Common myeloid progenitor, CD34-positive (primary cell): Measurements from ENCODE around the gene PPHLN1.

Experiments used
- CTCF ChIA-PET: fragments of 350-600 bp; sonication (Branson Sonifier 250); formaldehyde crosslinking; loops from one replicate; lab custom pipeline; 2021; ENCODE audit warnings: antibody characterized with exemption; lab: Charles Lee
- POLR2A ChIA-PET: fragments of 350-600 bp; sonication (Branson Sonifier 250); formaldehyde crosslinking; loops from one replicate; lab custom pipeline; 2021; ENCODE audit warnings: antibody characterized with exemption; lab: Charles Lee
- DNase-seq, 3 donors: peaks; one replicate each; pipeline versions ENCODE4 v3.0.0 to v3.0.0-alpha.2; 2013
- H3K27ac ChIP-seq, 2 experiments: 1 replicate in 1 of 2; 2 replicates in 1 of 2; pipeline ENCODE4 v1.7.0; 2013; ENCODE audit warnings: inconsistent platforms in 2 of 2, low read length in 2 of 2, mild to moderate bottlenecking in 2 of 2, low read depth in 1 of 2, moderate library complexity in 1 of 2; ENCODE audit not compliant: severe bottlenecking in 2 of 2, insufficient read depth in 1 of 2, poor library complexity in 1 of 2
- H3K27me3 ChIP-seq, 5 experiments: replicated peaks in 2 of 5; 1 replicate in 3 of 5; 2 replicates in 2 of 5; pipeline versions ENCODE4 v1.6.1 to v1.7.0; 2013; ENCODE audit warnings: low read length in 4 of 5, mild to moderate bottlenecking in 2 of 5, moderate library complexity in 2 of 5, inconsistent platforms in 1 of 5; ENCODE audit not compliant: insufficient read depth in 5 of 5, control insufficient read depth in 4 of 5
- H3K36me3 ChIP-seq, 4 experiments: 1 replicate in 2 of 4; 2 replicates in 2 of 4; pipeline versions ENCODE4 v1.6.1 to v1.7.0; 2013; ENCODE audit warnings: low read length in 3 of 4, control low read depth in 1 of 4, mild to moderate bottlenecking in 1 of 4; ENCODE audit not compliant: control insufficient read depth in 4 of 4, insufficient read depth in 4 of 4
- H3K4me1 ChIP-seq, 4 experiments: 1 replicate in 3 of 4; 2 replicates in 1 of 4; pipeline versions ENCODE4 v1.6.1 to v1.7.1; 2013; ENCODE audit warnings: low read length in 3 of 4, mild to moderate bottlenecking in 3 of 4, control low read depth in 1 of 4, inconsistent platforms in 1 of 4, moderate library complexity in 1 of 4; ENCODE audit not compliant: control insufficient read depth in 4 of 4, insufficient read depth in 4 of 4; ENCODE audit errors: control extremely low read depth in 1 of 4
- H3K4me3 ChIP-seq, 7 experiments: 1 replicate in 4 of 7; 2 replicates in 3 of 7; pipeline versions ENCODE4 v1.5.1 to v1.7.0; 2013; ENCODE audit warnings: mild to moderate bottlenecking in 7 of 7, low read length in 6 of 7, moderate library complexity in 6 of 7, inconsistent platforms in 2 of 7, low read depth in 2 of 7, control low read depth in 1 of 7; ENCODE audit not compliant: insufficient read depth in 4 of 7, control insufficient read depth in 1 of 7; ENCODE audit errors: extremely low read depth in 1 of 7
- H3K9me3 ChIP-seq, 5 experiments: 1 replicate in 4 of 5; 2 replicates in 1 of 5; pipeline versions ENCODE4 v1.6.1 to v1.7.1; 2013; ENCODE audit warnings: low read length in 4 of 5, mild to moderate bottlenecking in 2 of 5, inconsistent platforms in 1 of 5, low read depth in 1 of 5, moderate library complexity in 1 of 5; ENCODE audit not compliant: control insufficient read depth in 4 of 5, insufficient read depth in 2 of 5; ENCODE audit errors: control extremely low read depth in 1 of 5
- WGBS: methylation state at CpG from one replicate; pipeline ENCODE4 v1.1.5; 2013; ENCODE audit not compliant: insufficient coverage; 5-methylcytosine and 5-hydroxymethylcytosine counted together

Gene PPHLN1

DNA sequence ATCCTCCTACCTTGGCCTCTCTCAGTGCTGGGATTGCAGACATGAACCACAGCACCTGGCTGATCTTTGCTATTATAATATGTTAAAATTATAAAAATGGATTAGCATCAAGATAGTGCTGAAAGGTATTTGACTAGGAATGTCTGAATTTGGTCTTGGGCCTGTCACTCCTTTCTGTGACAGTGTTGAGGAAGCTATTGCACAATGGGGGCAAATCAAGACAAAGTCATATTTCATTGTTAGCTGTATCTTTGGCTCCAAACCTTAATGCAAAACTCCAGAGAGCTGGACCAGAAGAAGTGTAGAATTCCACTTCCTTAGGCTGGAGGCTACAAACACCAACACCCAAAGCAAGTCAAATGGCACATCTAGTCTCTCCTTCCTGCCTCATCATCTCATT, 42.2 kb upstream of the PPHLN1 start:
- ChIA-PET CTCF (no interaction called here), POLR2A (interaction anchor here (1.0 kb wide), 1 partner anchor 11 kb away, joined by 3 read pairs; no protein-coding TSS in a partner anchor)
- H3K9me3 ChIP-seq = no peaks in the 10 kb centered on the region
- no peak overlapping the region for H3K4me3 ChIP-seq
- H3K27ac ChIP-seq = no peak overlapping the region
- H3K36me3 ChIP-seq = no peaks in the 10 kb centered on the region
- peak in 2 of 3 donors; percentile 14 to 26 for DNase-seq
- peaks cover 9 to 12% (median 10%) of the 10 kb centered on the region in 4 experiments for H3K4me1 ChIP-seq
- no peaks in the 10 kb centered on the region for H3K27me3 ChIP-seq

DNA sequence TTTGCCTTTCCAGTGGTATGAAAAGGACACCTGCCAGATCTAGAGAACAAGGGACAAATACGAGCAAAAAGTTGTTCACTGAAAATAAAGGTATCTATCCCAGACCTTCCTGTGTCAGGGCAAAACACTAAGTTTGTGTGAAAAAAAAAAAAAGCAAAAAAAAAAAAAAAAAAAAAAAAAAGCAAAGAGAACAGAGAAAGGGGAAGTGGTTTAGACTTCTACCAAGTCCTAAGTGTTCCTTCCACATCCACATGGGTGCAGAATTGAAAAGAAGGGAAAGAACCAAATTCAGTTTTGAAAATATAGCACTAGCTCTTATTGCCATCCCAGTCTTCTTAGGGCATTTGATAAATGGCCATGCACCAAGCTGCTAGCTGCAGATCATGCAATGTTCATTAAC, 41.8 kb upstream of the PPHLN1 start:
- Histone ChIP-seq H3K36me3 (no peaks in the 10 kb centered on the region), H3K4me3 (no peak overlapping the region), H3K27me3 (no peaks in the 10 kb centered on the region), H3K9me3 (no peaks in the 10 kb centered on the region), H3K4me1 (peaks cover 9 to 12% (median 10%) of the 10 kb centered on the region in 4 experiments), H3K27ac (no peak overlapping the region)
- ChIA-PET CTCF (interaction anchor here (1.1 kb wide), 1 partner anchor 15 kb away, joined by 4 read pairs; no protein-coding TSS in a partner anchor), POLR2A (no interaction called here)
- peak; percentile 25 to 68 (median 63) for DNase-seq
- WGBS = no CpG with 5 or more reads among the region's 1 CpG

DNA sequence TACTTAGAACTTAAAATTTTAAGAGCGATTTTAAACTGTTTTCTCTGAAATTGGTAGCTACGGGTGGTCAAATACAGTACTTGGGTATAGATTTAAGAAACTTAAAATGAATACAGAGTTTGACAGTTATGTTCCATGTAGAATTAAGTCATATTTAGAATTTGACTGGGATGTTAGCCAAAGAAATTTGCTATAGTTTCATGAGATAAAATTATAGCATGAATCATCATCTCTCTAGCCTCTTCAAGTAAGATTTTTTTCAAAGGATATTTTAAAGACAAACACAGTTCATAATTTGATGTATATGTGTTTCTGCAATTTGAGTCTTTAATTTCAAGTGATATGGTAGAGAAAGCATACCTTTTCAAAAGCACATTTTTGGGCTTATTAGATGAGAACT, 41.1 kb upstream of the PPHLN1 start:
- Histone ChIP-seq H3K4me3 (no peak overlapping the region), H3K4me1 (peaks cover 9 to 12% (median 10%) of the 10 kb centered on the region in 4 experiments), H3K36me3 (no peaks in the 10 kb centered on the region), H3K27ac (no peak overlapping the region), H3K9me3 (no peaks in the 10 kb centered on the region), H3K27me3 (no peaks in the 10 kb centered on the region)
- peak in 1 of 3 donors; percentile 5 for DNase-seq
- WGBS = 100% methylated on average over 1 of the region's 2 CpGs
- ChIA-PET POLR2A (interaction anchor here (0.6 kb wide), 1 partner anchor 46 kb away, joined by 4 read pairs; no protein-coding TSS in a partner anchor), CTCF (interaction anchor here (1.1 kb wide), 1 partner anchor 14 kb away, joined by 4 read pairs; no protein-coding TSS in a partner anchor)

DNA sequence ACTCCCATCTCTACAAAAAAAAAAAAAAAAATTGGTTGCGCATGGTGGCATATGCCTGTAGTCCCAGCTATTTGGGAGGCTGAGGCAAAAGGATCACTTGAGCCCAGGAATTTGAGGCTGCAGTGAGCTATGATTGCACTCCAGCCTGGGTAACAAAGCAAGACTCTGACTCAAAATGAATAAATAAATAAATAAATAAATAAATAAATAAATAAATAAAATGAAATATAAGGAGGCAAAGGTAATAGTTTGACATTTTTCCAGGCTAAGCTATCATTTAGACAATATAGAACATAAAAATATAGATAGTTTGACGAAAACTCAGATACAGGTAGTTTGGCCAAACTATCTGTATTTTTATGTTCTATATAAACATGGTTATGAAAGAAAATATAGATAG, 40.5 kb upstream of the PPHLN1 start:
- ChIA-PET POLR2A (interaction anchor here (0.6 kb wide), 1 partner anchor 46 kb away, joined by 4 read pairs; no protein-coding TSS in a partner anchor), CTCF (interaction anchor here (0.6 to 1.1 kb wide), 2 partner anchors 13 to 336 kb away, joined by 4 read pairs; no protein-coding TSS in a partner anchor)
- no CpG with 5 or more reads among the region's 2 CpGs for WGBS

DNA sequence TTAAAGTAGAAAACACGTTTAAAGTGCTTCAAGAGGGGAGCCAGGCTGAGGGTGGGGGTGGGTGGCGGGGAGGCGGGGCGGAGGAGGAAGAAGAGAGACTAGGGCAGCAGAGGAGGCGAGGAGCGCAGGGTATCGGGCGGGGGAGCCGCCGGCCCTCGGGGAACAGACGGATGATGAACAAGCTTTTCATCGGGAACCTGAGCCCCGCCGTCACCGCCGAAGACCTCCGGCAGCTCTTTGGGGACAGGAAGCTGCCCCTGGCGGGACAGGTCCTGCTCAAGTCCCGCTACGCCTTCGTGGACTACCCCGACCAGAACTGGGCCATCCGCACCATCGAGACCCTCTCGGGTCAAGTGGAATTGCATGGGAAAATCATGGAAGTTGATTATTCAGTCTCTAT, 39.2 kb upstream of the PPHLN1 start:
- Histone ChIP-seq H3K4me3 (no peak overlapping the region), H3K4me1 (peaks cover 9 to 12% (median 10%) of the 10 kb centered on the region in 4 experiments), H3K36me3 (no peaks in the 10 kb centered on the region), H3K27me3 (no peaks in the 10 kb centered on the region), H3K27ac (no peak overlapping the region), H3K9me3 (no peaks in the 10 kb centered on the region)
- no peak for DNase-seq
- POLR2A ChIA-PET = no interaction called here
- WGBS = 97% methylated on average over 19 of the region's 26 CpGs
- CTCF ChIA-PET = interaction anchor here (1.5 kb wide), 1 partner anchor 10 kb away, joined by 6 read pairs; no protein-coding TSS in a partner anchor

More for the DNA sequence above, 40.5 kb upstream of the PPHLN1 start:
- Histone ChIP-seq H3K27me3 (no peaks in the 10 kb centered on the region), H3K27ac (no peak overlapping the region), H3K4me1 (peaks cover 9 to 12% (median 10%) of the 10 kb centered on the region in 4 experiments), H3K4me3 (no peak overlapping the region), H3K9me3 (no peaks in the 10 kb centered on the region), H3K36me3 (no peaks in the 10 kb centered on the region)
- DNase-seq = no peak

DNA sequence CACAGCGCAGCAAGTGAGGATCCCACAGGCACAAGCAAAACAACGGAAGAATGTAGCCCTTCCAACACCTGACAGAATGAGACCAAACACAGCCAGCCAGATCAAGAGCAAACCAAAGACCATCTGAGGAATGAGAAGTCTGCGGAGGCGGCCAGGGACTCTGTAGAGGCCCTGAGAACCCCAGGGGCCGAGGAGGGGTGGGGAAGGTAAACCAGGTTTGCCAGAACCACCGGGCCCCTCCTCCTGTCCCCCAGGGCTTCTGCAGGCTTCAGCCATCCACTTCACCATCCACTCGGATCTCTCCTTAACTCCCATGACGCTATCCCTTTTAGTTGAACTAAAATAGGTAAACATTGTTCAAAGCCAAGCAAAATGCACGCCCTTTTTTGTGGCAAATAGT, 37.4 kb upstream of the PPHLN1 start:
- CTCF ChIA-PET = no interaction called here
- no peaks in the 10 kb centered on the region for H3K36me3 ChIP-seq
- no peaks in the 10 kb centered on the region for H3K9me3 ChIP-seq
- H3K27me3 ChIP-seq = no peaks in the 10 kb centered on the region
- 90% methylated on average over 6 of the region's 9 CpGs for WGBS
- no peak overlapping the region for H3K27ac ChIP-seq
- POLR2A ChIA-PET = no interaction called here
- peaks cover 9 to 10% (median 10%) of the 10 kb centered on the region in 4 experiments for H3K4me1 ChIP-seq
- H3K4me3 ChIP-seq = no peak overlapping the region
- no peak for DNase-seq

DNA sequence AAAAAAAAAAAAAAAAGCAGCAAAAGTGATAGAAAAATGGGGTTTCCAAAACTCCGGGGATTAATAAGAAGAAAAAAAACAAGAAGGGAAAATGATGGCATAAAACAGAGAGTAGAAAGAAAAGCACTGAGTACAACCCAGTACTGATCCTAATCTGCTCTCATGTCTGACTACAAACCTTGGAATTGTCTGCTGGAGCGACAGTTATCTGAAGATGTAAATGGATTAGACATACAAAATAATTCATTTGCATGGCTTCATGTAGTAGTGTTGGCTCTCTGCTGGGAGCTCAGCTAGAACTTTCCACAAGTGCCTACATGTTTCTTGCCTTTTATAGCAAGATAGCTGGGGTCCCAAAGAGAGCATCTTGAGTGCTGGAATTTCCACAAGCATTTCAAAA, 34.3 kb upstream of the PPHLN1 start:
- no peaks in the 10 kb centered on the region for H3K27me3 ChIP-seq
- H3K27ac ChIP-seq = no peak overlapping the region
- no peaks in the 10 kb centered on the region for H3K4me1 ChIP-seq
- 90% methylated on average over 2 of the region's 2 CpGs for WGBS
- ChIA-PET POLR2A (no interaction called here), CTCF (interaction anchor here (1.0 kb wide), 1 partner anchor 163 kb away, joined by 3 read pairs; no protein-coding TSS in a partner anchor)
- H3K36me3 ChIP-seq = no peaks in the 10 kb centered on the region
- H3K9me3 ChIP-seq = peaks cover 0 to 2% (median 0%) of the 10 kb centered on the region in 5 experiments
- no peak for DNase-seq
- H3K4me3 ChIP-seq = no peak overlapping the region
